ENCODE data around the gene SNTB2. TPM values are rescaled to one million over a fixed set of nuclear protein-coding genes. Genes with fewer than 3 reads are reported as not detected.
A peak's percentile ranks its signal among the peaks of the same experiment; 100 is the strongest.

Gene SNTB2
- total RNA-seq, 1 experiment from 2014 or later, result 48.2 TPM

DNA sequence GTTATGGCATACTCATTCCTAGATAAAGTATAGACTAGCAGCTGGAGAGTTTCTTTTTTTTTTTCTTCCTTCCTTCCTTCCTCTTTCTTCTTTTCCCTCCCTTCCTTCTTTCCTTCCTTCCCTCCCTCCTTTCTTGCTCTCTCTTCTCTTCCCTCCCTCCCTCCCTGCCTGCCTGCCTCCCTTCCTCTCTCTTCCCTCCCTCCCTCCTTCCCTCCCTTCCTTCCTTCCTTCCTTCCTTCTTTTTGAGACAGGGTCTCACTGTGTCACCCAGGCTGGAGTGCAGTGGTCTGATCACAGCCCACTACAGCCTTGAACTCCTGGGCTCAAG is 7.0 kb upstream of the SNTB2 start:
- DNase-seq (ENCODE audit: low read depth), result no peak

DNA sequence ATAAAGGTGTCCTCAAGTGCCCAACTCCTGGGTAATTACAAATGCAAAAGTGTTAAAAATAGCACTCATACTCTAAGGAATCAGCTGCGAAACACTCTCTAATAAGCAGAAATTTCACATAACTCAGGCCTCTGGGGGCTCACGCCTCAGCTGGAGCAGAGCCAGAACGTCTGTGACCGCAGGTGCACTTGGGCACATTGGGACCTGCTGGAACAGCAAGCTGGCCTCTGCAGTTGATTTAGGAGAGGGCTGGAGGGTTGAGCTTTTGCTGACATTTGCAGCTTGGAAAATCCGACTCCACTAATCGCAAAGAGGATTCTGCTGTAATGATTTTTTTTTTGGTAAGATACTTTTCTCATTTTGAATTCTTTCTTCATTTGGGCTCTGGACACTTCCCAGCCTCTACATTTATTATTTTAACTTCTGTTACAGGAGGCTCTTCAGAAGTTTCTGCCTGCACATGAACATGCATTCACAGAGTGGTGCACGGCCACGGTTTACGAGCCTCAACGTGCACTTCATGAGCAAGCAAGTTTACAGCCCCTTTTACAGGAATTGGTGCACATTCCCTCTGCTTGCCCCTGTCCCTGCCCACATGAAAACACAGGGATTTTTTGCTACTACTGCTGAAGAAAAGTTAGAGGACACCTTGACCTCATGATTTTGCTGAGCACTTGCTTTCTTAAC is 4.1 kb upstream of the SNTB2 start:
- DNase-seq (ENCODE audit: low read depth), result no peak

DNA sequence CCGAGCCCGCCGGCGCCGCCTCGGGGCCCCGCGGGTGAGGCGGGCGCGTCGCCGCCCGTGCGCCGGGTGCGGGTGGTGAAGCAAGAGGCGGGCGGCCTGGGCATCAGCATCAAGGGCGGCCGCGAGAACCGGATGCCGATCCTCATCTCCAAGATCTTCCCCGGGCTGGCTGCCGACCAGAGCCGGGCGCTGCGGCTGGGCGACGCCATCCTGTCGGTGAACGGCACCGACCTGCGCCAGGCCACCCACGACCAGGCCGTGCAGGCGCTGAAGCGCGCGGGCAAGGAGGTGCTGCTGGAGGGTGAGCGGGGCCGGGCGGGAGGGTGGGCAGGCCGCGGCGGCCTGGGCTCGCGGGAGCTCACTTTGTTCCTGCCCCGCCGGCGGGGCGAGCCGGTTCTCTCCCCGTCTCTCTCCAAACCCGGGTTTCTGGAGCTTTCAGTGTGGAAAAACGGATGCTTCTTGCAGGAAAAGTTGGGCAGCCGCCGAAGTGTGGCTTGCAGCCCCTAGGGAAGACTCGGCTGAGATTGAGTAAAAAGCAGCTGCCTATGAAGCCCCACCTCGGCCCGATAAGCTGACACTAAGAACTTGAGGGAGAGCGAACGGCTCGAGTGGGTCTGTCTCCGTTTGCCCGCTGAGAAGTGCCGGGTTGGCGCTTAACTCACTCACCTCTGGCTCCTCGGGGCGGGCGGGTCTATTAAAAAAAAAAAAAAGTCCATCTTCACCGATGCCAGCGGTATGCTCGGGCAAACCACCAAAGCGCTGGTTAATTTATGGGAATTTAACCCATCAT is 677 bp downstream of the SNTB2 start:
- DNase-seq (ENCODE audit: low read depth), result peak; percentile 79

DNA sequence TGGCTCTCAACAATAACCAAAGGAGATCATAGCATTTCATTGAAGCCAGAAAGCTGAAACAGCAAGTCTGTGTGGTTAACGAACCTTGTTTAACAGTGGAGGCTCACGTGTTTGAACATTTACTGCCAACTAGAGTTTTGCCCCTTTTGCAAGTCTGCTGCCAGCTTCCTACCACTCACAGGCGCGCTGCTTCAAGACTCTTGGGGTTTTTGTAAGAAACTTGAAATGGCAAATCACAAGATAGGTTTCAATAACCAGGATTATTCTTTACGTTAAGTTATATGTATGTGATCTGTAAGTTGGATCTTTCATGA is 1.2 kb downstream of the SNTB2 start:
- DNase-seq (ENCODE audit: low read depth), result no peak

DNA sequence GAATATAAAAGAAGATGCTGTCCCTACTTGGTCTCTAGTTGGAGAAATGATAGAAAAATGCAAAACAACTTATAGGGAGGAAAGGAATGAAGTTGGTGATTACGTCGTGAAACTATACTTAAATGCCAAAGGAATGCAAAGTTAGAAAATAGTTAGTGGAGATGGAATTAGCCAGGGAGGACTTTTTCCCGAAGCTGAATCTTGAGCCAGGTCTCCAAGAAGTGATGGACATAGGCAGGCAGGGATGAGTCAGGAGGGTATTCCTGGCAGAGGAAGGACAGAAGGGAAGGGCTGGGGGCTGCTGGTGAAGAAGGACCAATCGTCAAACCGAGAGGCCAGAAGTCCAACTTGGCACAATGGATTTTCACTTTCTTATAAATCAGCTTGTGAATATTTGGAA is 1.8 kb downstream of the SNTB2 start:
- DNase-seq (ENCODE audit: low read depth), result peak; percentile 47

DNA sequence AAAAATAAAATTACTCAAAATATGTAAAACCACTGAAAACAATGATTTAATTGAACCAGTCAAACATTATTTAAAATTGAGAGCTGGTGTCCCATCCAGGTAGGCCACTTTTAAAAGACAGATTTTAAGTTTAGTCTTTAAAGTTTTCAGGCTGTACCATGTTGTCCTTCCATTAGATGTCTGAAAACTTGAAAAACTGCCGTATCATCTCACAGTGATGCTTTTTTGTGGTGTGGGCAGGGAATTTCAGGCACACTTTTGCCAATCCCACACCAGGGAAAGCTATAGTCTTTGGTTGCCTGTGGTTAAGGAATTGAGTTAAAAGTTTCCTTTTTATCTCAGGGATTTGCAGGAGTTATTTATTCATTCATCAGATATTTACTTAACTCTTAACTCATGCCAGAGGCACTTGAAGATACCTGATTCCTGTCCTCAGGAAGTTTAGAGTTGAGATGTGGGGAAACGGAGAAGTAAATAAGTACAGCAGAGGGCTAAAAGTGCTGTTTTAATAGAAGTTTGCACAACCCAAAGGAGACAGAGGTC is 3.2 kb downstream of the SNTB2 start:
- DNase-seq (ENCODE audit: low read depth), result peak; percentile 44

DNA sequence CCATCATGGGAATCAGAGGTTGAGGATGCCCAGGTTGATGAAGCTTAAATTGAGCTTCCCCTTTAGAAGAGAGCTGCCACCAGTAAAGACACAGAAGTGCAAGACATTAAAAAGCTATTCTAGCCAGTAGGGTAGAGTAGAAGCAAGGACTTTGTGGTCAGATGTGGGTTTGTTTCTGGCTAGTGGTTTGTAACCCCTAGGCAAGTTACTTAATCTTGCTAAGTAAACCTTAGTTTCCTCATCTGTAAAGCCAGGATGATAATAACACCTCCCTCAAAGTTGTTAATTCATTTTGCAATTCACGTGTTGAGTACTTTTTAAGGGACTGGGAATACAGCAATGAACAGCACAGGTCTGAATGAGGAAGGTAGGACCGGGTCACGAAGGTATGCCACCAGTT is 3.6 kb downstream of the SNTB2 start:
- DNase-seq (ENCODE audit: low read depth), result peak; percentile 48

DNA sequence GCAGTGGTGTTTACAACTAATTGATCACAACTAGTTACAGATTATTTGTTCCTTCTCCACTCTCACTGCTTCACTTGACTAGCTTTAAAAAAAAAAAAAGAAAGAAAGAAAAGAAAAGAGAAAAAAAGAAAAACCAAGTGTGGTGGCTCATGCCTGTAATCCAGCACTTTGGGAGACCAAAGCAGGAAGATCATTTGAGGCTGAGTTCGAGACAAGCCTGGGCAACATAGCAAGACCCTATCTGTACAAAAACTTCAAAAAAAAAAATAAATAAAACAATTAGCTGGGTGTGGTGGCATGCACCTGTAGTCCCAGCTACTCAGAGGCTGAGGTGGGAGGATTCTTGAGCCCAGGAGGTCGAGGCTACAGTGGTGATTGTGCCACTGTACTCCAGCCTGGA is 4.2 kb downstream of the SNTB2 start:
- no peak for DNase-seq (ENCODE audit: low read depth)

DNA sequence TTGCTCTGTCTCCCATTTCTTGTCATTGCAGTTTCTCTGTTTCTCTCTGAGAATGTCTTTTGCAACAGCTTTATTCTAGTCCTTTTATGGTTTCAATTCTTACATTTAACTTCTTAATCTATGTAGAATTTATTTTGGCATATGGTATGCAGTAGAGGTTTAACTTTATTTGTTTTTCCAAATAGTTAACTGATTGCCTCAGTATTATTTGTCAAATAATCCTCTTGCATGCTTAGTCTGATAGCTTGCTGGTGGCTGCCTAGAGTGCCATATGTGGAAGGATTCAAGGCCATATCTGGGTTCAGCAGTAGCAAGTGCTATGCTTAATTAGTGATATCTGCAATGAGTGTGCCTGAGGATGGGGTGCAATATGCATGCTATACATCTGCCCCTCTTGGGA is 6.9 kb downstream of the SNTB2 start:
- no peak for DNase-seq (ENCODE audit: low read depth)

DNA sequence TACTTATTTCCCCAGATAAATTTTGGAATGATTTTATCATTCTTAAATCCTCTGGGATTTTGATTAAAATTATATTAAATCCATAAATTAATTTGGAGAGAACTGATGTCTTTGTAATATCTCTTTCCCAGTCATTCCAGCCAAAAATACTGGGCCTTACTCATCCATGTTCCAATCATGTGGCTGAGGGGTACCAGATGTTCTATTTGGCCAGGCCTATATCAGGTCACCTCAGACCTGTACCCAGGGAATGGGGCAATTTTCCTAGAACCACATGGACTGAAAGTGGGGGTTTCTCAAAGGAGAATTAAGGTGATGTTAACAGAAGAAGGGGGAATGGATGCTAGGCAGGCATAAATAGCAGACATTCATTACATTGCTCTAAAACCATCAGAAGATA is 7.5 kb downstream of the SNTB2 start:
- no peak for DNase-seq (ENCODE audit: low read depth)

DNA sequence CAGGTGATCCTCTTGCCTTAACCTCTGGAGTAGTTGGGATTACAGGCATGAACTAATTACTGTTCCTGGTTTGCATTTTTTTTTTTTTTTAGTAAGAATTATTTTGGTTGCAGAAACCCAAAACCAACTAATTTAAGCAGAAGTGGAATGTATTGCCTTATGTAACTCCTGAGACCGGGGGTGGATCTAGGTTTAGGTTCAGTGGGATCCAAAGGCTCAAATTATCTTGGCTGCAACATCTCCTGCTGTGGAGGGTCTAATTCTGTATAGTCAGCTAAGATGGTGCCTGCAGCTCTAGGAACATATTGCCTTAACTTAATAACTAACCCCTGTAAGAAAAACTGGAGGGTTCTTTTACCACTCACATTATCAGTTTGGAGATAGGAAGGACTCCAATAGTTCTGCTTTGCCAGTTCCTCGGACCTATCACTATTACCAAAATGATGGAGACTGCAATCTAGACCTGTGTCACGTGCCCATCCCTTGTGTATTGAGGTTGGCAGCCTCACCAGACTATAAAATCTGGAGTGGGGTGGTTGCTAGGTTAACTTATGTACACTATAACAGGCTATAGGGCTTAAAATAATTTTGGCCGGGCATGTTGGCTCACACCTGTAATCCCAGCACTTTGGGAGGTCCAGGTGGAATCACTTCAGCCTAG is 8.5 kb downstream of the SNTB2 start:
- DNase-seq (ENCODE audit: low read depth), result no peak

DNA sequence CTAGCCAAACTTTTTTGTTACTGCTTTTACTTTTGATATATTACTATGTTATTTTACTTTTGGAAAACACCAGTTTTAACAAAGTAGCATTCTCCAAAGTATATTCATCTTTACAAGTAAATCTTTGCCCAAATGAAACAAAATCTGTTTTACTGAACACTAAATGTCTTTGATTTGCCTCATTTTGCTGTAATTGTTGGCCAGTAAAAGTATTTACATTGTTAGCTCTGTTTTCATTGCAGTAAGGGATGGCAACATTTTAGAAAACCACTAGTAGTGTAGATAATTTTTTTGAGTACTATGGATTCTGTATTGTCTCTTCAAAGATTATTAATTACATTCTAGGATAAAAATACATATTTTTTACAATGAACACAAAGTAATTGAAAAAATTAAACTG is 10.6 kb downstream of the SNTB2 start:
- DNase-seq (ENCODE audit: low read depth), result no peak

DNA sequence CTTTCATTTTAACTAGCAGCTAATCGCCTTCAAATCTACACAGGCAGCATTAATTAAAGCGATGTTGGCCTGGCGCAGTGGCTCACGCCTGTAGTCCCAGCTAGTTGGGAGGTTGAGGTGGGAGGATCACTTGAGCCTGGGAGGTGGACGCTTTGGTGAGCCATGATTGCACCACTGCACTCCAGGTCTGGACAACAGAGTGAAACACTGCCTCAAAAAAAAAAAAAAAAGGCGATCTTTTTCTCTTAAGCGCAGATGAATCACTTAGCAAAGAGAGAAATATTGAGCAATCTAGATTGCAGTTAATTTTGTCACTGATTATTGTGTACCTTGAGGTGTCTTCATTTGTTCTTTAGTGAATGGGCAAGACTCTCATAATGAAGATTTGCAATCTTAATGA is 12.4 kb downstream of the SNTB2 start:
- DNase-seq (ENCODE audit: low read depth), result peak; percentile 39

DNA sequence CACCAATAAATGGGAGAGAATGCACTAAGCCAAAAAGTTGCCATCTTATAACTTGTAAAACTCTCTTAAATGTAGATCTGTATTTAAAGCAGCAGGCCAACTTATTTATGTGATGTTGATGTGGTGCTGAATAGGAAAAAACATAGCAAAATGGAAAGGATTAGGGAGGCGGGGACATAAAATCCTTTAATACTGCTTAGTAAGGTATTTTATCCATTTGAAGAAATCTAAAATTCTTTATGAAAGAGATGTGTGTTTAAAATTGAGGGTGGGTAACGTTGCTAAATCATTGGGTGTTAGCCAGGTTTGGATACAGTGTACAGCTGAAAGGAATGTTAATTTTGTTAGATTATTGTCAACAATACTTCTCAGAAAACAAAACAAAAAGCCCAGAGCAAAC is 14.3 kb downstream of the SNTB2 start:
- DNase-seq (ENCODE audit: low read depth), result no peak

DNA sequence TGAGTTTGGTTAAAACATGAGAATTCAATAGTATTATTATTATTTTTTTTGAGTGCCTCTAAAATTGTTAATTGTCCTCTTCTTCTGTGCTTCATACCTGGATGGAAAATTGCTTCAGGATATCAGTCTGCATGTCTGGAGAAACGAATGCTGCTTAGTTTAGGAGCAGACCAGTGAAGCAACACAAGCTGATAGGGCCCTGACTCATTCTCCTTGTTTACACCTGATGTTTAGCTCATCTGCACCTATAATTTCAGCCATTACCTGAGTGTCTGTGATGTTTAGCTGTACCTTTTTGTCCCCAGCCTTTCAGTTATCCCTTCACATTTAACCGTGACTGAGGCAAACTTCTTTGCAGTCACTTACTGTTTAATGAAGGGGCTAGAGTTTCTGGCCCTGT is 14.8 kb downstream of the SNTB2 start:
- no peak for DNase-seq (ENCODE audit: low read depth)

DNA sequence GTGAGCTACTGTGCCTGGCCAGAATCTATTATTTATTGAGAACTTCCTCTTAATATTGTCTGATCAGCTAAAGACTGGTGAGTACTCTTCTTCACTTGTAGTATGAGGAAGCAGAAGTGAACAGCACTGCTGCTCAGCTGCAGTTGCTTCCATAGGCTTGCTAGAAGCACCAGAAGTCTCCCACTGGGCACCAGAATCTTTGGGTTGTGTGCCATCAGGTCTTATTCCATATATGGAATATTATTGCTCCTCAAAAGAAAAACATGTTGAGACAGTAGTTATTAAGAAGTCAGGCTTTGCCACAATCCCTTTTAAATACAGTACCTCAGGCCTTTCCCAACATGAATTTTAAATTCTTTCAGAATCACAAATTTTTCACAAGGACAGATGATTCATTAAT is 17.2 kb downstream of the SNTB2 start:
- DNase-seq (ENCODE audit: low read depth), result peak; percentile 45

DNA sequence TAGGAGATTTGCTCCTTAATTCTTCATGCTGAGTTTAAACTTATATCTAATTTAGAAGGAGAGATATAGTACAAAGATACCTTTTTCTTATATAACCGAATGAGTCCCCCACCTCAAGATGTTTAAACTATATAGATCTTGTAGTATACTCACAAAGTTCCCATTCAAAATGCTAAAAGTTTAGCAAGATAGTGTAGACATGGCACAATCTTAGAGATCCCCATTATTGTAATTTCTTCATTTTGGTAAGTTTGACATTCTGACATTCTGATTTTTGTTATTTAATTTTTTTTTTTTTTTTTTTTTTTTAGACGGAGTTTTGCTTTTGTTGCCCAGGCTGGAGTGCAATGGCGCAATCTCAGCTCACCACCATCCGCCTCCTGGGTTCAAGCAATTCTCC is 22.8 kb downstream of the SNTB2 start:
- DNase-seq (ENCODE audit: low read depth), result no peak

DNA sequence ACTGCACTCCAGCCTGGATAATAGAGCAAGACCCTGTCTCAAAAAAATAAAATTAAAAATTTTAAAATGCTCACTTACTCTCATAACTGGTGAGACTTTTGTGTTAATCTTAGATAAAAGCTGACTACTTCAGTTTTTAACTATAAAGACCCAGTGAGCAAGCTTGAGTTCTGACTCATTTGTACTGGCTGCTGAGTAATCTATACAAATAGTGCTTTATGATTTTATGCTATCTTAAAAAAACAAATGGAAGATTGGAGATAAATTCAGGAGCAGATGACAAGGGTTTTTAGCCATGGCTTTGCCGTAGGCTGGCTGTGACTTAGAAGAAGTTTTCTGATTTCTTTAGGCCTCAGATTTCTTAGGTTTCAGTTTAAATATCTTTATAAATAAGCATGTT is 30.5 kb downstream of the SNTB2 start:
- peak; percentile 62 for DNase-seq (ENCODE audit: low read depth)

DNA sequence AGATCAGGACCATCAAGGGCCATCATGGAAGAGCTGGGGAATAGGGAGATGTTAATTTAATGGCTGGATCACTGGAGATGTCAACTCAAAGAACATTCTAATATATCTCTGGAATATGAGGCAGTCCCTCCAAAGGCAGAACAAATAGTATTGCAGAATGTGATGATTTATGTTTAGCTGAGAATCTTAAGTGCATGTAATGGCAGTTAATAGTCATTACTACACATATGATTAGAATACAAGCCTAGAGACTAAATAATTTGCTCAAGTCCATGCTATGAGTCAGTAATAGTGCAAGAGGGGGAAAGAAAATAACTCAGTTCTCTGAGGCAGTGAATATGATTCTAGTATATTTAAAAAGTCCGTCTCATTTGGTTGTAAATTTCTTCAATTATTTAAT is 32.3 kb downstream of the SNTB2 start:
- no peak for DNase-seq (ENCODE audit: low read depth)

DNA sequence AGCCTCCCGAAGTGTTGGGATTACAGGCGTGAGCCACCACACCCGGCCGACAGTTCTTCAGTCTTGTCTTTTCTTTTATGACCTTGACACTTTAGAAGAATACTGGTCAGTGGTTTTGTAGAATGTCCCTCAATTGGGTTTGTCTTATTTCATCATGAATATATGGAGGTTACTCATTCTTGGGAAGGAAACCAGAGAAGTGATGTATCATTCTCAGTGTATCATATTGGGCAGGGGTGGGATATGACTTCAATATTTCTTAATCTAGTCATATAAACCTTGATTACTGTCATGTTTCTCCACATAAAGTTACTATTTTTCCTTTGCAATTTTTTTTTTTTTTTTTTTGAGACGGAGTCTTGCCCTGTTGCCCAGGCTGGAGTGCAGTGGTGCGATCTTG is 36.9 kb downstream of the SNTB2 start:
- peak; percentile 59 for DNase-seq (ENCODE audit: low read depth)

DNA sequence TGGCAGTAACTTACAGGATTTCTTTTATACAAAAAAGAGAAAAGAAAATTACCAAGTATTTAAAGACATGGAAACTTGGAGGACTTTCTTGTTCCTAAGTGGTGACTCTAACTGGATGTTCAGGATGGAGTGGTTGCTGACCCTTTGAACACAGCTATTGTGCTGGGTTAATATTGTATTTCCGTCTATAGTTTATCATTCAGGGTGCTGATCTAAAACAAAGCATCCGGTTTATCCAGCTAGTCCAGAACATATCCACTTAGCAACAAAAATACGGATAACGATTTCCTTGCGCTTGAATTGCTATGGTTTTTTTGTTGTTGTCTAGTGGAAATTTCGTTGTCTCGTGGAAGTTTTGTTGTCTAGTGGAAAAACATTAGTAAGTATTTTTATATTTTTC is 38.2 kb downstream of the SNTB2 start:
- no peak for DNase-seq (ENCODE audit: low read depth)

DNA sequence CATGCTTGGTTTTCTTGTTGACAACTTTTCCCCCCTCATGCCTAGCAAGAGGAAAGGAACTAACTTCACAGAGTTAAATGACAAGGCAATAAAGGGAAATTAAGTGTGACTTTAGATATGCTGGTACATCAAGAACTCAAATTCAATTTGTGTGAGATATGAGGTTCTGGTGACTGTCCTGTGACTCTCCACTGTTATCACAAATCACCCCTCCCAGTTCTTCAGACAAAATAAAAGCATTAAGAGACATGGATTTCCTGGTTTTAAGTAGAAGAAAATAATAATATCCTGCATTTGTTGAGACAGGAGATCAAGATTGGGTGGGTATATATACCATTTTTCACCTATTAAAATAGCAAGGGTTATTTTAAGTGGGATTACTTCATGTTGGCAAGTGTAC is 46.2 kb downstream of the SNTB2 start:
- no peak for DNase-seq (ENCODE audit: low read depth)

DNA sequence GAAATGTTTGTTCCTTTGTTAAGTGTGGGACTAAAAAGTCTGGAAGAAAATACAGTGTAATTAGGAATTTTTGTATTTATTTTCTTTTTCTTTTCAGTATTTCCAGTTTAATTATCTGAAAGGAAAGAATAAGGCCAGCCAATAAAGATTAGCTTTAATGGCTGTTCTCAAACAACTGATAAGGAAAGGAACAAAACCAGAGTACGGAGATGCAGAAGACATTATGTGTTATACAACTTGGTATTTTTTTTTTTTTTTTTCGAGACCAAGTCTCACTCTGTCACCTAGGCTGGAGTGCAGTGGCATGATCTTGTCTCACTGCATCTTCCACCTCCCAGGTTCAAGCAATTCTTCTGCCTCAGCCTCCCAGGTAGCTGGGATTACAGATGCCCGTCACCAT is 47.5 kb downstream of the SNTB2 start:
- no peak for DNase-seq (ENCODE audit: low read depth)

Measured in M059J (cell line).